HG02610 (cell line): ENCODE measurements around the gene SUMO1.
"Not testable (repeated sequence)": the region's sequence is repeated elsewhere in the genome, so short reads cannot be mapped to it uniquely, and the experiment has no call there.

Experiments used
- ATAC-seq: cut with Tn5 transposase; IDR thresholded peaks from one replicate; pipeline ENCODE4 v1.9.1; 2021; ENCODE audit warnings: mild to moderate bottlenecking, moderate library complexity; ENCODE audit not compliant: unreplicated experiment

Gene SUMO1

DNA sequence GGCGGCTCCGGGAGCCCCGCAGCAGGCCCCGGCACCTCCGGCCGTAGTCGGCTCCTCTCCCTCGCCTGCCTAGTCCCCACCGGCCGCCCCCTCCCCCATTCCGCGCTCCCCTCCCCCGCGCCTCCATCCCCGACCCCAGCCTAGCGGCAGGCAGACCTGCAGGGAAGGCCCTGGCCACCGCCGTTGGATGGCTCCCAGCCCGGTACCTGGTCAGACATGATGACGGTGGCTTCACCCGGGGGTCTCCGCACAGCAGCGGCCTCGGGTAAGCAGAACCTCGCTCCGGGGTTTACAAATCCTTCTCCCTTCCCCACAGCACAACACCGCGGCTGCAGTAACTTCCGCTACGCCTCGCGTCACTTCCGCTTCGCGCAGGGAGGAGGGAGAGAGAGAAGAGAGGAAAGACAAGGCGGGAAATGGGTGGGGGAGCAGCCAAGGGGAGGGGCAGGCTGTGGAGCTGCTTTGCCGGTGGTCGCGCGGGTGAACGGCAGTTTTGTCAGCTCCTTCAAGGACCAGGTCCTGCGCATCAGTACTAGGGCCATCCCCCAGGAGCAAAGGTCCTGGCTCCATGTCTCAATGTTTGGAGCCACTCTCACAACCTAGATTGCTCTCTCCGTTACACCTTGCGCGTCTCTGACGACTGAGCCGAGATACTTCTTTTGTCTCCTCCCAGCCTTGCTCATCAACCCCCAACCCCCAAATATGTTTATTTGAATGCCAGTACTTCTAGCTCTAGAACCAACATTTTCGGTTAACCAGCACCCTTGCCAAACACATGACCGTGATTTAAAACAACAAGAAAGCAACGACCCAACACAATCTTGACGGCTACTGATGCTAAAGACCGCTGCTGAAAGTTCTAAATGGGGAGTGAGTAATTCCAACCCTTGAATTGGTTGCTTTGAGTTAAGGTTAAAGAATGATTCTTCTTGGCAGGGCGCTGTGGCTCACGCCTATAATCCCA lies at the start of gene SUMO1:
Gene SUMO1, minus strand, starts transcription at position 364 of the 964 bp plus-strand sequence. Its CDS starts 146 bp downstream, at position 218.
- peak; percentile 95 for ATAC-seq

DNA sequence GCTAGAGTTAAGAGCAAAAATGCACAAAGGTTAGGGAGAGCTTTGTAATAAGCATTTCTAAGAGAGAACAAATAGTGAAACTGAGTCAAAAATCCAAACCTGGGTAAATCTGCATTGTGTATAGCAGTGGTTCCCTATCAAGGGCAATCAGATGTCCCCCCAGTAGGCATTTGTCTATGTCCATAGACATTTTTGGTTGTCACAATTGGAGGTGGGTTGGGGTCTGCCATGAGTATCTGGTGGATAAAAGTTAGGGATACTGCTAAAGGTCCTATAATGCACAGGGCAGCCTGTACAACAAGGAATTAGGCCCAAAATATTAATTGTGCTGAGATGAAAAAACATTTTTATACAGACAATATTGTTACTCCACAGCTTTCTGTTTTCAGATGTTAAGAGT lies 48.2 kb upstream of the SUMO1 start:
- no peak for ATAC-seq

DNA sequence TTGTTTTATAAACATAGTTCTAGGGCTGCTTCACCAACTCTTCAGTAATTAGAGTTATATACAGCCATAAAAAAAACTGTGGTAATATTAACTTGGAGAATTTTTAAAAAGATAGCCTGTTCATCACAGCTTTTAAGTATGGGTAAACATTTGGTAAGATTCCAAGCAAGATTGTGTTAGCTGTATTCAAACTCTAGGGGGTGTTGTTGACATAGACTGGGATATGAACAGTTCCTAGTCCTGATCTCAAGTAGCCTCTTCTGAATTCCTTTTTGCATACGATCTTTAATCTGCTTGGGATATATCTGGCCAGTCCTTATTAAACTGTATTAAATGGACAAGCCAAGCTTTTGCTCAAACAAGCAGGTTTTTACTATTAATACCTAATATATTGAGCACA lies 40.5 kb upstream of the SUMO1 start:
- no peak for ATAC-seq

DNA sequence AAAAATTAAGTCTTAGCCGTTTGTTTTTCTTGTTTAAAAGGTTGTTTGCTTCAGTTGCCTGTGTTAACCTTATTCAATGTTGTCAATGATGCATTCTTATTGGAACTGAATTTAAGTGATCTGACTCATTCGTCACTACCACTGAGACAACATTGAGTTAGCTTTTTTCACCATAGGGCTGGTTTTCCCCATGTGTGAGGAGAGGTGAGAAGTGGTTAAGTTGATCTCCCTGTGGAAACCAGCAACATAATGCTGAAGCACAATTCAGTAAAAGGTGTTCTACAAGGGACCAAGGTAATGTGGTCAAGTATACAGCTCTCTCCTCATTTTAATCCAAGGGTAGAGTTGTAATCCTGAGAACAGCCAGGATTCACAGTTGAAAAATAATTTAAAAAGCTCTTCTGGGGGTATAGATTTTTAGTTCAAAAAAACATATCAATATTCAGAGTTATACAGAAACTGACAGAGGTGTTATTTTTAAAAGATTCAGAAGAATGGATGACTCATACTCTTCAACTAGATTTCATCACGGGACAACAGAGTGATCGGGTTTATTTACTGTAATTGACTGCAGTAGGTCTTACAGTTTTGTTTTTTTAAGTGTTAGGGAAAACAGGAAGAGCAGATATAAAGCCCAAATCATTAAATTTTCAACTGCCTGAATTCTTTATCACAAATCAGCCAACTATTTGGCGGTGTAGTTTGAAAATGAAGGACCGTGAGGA lies 39.8 kb upstream of the SUMO1 start:
- peak; percentile 84 for ATAC-seq

DNA sequence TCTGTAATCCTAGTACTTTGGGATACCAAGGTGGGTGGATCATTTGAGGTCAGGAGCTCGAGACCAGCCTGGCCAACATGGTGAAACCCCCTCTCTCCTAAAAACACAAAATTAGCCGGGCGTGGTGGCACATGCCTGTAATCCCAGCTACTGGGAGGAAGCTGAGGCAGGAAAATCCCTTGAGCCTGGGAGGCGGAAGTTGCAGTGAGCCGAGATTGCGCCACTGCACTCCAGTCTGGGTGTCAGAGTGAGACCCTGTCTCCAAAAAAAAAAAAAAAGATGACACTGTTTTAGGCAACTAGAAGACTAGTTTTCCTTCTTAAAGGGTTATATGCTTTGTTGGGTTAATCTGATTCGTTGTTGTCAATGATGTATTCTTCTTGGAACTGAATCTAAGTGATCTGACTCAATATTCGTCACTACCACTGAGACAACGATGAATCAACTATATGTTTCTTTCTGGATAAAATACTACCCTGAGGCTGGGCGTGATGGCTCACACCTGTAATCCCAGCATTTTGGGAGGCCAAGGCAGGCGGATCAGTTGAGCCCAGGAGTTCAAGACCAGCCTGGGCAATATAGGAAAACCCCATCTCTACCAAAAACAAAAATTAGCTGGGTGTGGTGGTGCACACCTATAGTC lies 37.8 kb upstream of the SUMO1 start:
- not testable (repeated sequence) for ATAC-seq

DNA sequence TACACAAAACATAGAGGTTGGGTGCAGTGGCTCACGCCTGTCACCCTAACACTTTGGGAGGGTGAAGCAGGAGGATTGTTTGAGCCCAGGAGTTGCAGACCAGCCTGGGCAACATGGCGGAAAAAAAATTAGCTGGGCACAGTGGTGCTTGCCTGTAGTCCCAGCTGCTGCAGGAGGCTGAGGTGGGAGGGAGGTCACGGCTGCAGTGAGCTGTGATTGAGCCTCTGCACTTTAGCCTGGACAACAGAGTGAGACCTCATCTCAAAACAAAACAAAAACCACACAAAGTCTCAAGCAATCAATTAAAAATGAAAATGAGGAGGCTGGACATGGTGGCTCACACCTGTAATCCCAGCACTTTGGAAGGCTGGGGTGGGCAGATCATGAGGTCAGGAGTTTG lies 32.1 kb upstream of the SUMO1 start:
- ATAC-seq: no peak

DNA sequence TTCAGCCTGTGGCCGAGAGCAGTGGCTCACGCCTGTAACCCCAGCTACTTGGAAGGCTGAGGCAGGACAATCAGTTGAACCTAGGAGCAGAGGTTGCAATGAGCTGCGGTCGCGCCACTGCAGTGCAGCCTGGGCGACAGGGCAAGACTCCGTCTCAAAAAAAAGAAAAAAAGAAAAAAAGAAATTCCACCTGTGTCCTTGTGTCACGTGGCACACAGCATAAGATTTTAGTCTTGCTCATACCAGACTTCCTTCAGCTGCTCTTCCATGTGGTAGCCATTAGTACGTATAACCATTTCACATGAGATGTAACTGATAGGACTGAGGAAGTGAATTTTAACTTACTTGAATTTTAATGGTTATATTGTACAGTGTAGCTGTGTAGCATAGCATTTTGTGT lies 31.2 kb upstream of the SUMO1 start:
- ATAC-seq: no peak

DNA sequence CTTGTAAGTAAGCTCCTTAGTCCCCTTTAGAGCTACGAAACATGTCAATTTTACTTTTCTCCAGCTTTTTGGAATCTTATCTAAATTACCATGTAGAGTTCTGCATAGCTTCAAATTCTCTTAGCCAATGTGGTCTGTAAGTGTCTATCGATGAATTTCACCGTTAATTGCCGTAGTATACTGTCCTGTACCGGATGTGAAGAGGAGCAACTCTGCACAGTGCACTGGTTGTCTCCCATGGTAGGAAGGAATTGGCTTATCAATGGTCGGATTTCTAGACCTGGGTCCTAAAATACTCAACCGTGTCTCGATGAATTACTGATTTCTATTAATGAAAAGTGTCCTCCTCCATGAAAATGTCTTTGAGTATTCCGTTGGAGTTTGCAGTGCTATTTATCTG lies 29.1 kb upstream of the SUMO1 start:
- ATAC-seq: no peak

DNA sequence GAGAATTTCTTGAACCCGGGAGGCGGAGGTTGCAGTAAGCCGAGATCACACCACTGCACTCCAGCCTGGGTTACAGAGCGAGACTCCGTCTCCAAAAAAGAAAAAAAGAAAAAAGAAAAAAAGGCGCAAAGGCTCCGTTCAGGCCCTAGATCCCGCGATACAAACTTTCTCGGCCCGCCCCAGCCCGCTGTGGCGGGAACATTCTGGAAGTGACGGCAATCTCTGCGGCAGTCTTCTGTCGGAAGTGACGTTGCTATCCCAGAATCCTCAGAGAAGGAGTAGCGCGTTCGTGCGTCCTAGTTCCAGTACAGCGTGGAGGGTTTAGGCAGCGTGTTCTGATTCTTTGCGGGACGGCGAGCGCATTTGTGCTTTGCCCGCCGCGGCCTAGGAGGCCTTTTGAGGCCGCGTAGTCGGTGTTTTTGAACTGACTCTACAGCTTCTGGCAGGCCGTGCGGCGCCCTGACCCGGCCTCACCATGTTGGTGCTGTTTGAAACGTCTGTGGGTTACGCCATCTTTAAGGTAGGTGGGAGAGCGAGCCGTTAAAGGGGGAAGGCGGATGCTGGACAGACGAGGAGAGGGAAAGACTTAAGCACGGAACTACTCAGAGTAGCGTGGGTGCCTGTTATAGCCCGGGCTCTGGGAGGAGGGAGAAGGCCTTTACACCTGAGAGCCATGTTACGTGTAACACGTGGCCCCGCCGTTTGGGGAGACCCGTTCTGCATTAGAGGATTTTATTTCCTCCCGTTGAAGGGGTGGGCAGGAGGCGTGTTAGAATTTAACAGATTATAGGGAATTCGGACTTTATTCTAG lies 27.3 kb upstream of the SUMO1 start, which contains the start of gene NOP58:
Gene NOP58, plus strand, starts transcription at position 297 of the 811 bp plus-strand sequence. Its CDS starts 179 bp downstream, at position 476.
- ATAC-seq: peak; percentile 86

DNA sequence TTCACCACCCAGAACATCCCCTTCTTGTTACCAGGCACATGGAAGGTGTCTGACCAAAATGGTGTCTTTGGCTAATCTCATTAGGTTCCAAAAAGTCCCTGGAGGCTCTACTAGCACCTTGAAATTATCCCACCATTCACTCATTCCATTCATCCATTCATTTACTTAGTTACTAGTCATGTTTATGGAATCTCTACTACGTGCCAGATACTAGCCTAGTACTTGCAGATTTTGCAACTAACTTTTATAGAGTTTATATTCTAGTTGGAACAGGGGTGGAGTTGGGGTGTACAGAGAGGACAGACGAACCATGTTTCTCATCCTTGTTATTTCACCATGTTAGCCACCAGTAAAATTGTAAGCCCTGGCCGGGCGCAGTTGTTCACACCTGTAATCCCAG lies 23.1 kb upstream of the SUMO1 start:
- no peak for ATAC-seq

DNA sequence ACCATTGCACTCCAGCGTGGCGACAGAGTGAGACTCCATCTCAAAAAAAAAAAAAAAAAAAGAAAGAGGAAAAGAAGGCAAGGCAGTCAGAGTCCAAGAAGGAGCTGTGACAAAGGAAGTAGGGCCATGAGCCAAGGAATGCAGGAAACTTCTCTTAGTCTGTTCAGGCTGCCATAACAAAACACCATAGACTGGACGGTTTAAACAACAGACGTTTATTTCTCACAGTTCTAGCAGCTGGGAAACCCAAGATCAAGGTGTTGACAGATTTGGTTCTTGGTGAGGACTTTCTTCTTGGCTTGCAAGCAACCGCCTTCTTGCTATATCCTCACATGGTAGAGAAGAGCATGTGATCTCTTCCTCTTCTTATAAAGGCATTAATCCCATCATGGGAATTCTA lies 13.1 kb upstream of the SUMO1 start:
- ATAC-seq: no peak

DNA sequence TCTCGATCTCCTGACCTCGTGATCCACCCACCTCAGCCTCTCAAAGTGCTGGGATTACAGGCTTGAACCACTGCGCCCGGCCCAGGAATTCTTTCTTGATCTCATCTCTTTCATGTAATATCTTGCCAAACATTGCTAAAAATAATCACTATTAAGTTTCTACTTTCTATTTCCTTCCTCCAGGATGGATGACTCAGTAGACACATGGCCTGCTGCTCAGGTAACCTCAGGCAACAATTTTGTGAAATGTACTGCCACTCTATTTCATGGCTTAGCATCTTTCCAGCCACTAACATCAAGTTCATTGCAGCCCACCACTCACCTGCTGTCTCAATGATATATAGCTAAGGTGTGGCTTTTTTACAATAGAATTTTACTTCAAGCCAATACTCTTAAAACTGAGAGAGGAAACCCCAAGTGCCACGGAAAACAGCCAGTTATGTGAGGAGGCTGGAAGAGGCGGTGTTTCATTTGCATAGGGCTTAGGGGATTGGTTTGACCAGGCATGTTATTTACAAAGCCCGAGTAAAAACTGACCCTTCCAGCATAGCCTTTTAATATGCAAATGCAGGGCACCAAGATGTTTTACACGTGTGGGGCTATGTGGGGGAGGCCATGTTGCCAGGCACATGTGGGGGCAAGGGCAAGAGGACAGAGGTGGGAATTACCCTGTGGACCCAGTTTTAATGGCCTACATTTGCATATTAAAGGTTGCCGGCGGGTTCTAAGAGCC lies 11.3 kb upstream of the SUMO1 start:
- ATAC-seq: no peak

DNA sequence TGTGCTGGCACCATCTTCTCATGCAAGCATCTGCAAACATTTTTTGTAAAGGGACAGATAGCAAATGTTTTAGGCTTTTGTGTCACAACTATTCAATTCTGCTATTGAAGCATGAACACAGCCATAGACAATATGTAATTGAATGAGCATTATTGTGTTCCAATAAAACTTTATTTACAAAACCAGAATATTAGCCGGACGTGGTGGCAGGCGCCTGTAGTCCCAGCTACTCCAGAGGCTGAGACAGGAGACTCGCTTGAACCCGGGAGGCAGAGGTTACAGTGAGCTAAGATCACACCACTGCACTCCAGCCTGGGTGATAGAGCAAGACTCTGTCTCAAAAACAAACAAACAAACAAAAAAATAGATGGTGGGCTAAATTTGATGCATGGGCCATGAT lies 9.3 kb upstream of the SUMO1 start:
- ATAC-seq: not testable (repeated sequence)

DNA sequence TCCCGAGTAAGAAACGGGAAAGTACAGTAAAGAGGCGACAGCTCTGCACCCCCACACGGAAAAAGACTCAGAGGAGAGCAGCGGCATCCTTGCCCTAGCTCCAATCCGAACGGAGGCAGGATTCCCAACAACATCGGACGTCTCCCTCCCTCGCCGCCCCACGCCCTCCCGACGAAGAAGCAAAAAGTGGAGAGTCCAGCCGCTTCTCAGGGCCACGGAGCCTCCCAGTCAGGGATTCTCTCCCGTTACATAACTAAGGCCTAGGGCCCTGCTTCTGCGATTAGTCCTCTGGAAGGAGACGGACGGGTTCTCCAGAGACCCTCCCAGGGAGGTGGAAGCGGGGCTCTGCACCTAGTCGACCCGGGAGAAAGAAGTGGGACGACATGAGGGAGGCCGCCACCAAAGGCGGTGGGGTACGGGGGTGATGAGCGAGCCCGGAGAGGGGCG lies 587 bp downstream of the SUMO1 start:
- peak; percentile 41 for ATAC-seq

DNA sequence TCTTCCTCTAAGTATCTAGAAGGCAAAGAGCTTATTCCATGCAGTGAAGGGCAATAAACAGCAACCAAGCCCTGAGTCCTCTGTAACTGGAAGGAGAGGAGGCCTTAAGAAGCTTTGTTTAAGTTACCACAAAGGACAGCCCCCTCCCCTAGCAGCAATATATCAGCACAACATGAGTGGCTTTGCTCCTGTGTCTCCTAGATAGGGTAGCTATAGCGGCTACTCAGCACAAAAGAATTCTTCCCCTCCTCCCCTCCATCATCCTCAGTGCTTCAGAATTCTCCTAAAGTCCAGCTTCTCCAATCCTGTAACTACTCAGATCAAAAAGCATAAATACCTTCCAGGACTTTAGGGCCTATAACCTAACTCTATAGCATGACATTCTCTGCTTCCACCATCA lies 16.5 kb downstream of the SUMO1 start:
- ATAC-seq: no peak

DNA sequence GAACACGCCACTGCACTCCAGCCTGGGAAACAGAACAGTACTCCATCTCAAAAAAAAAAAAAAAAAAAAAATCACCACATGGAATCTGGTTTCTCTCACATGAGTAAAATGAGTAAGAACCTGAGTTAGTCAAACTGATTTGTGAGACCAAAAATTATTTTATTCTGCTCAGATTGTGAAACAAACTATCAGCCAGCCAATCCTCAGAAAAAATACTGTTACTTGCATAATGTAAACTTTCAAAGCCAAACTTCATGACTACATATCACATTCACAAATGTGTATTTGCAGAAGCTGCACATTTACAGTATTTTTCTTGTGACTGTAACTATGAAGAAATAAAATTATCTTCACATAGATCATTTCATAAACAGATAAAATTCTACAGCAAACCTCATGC lies 23.2 kb downstream of the SUMO1 start:
- no peak for ATAC-seq

DNA sequence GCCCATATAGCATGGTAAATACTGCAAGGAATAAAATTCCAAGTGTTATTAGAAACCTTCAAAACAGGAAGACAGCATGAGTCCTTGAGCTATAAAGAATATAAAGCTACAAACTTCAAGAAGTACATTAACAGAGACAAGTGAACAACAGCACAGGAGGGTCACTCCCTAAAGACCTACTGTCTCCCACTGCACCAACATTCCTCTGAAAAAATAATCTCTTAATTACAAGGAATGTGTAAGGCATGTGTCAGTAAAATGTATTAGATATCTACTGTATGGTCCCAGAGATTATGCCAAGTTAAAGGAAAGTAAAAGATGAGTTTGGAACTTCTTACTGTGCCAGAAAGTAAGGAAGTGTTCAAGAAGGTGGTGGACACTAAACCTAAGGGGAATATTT lies 29.9 kb downstream of the SUMO1 start:
- no peak for ATAC-seq

DNA sequence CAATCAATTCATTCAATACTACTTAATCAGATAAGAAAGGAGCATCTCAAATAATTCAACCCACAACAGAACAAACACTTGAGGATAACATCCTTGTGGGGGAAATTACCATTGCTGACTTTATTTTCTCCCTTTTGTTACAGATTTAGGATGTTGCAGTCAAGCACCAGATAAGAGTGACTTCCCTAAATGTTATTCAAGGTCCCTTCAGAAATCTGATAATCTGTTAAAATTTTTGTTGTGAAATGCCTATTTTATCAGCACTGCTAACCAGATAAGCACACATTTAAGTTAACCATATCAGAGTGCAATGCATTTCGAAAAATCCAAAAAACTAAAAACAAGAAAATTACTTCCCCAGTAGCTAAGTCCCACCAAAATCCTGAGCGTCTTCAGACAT lies 33.5 kb downstream of the SUMO1 start:
- ATAC-seq: no peak

DNA sequence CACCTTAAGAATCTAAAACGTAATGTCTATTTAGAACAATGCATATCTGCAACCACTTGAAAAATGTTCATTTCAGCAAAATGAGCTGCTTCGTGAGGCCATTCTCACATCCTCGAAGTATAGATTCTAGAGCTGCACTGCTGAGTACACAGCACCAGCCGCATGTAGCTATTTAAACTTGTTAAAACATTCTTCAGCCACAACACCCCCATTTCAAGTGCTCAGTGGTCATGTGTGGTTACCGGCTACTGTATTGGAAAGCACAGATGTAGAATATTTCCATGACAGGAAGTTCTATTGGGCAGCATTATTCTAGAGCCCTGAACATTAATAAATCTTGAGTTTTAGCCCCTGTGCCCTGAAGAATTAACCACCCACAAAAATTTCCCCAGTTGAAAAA lies 35.0 kb downstream of the SUMO1 start:
- no peak for ATAC-seq
